NCI-H2196 (cell line): Measurements from ENCODE around the gene ARAP1.
A peak's percentile ranks its signal among the peaks of the same experiment; 100 is the strongest.

Experiments
- DNase-seq: peaks from one replicate; lab custom pipeline; 2025; ENCODE audit not compliant: unreplicated experiment; lab: John Stamatoyannopoulos, UW

The ARAP1 gene

DNA sequence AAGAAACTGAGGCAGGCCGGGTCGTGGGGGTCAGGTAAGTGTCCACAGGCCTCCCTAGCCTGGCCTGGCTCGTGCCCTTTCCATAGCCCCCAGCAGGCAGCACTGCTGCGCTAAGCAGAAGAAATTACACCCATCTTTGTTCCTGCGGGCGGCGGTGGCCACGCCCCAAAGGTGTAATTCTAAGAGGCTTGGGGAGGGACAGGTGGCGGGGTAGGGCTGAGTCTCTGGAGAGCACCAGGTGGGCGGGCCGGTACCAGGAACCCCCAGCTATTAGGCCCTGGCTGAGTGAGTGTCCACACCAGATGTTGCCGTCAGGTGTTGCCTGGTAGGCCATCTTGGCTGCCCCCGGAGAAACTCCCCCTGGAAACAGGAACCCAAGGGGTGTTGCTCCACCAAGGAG is 12.3 kb upstream of the ARAP1 start:
- DNase-seq: no peak

DNA sequence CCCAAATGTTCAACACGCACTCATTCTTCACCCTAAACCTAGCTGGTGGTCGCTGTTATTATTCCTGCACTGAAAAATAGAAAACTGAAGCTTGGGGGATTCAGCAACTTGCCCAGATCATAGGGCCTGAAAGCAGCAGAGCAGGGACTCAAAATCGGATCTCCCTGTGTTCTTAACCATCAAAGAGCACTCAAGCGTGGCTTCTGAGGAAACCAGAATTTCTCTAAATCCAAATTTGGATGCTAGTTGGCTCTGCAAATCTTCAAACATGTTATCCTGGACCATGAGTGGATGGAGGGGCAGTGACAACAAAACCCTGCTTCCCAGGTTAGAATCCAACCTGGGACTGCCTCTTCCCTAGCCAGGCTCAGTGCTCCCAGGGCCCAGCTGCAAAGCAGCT is 11.6 kb upstream of the ARAP1 start:
- DNase-seq: no peak

DNA sequence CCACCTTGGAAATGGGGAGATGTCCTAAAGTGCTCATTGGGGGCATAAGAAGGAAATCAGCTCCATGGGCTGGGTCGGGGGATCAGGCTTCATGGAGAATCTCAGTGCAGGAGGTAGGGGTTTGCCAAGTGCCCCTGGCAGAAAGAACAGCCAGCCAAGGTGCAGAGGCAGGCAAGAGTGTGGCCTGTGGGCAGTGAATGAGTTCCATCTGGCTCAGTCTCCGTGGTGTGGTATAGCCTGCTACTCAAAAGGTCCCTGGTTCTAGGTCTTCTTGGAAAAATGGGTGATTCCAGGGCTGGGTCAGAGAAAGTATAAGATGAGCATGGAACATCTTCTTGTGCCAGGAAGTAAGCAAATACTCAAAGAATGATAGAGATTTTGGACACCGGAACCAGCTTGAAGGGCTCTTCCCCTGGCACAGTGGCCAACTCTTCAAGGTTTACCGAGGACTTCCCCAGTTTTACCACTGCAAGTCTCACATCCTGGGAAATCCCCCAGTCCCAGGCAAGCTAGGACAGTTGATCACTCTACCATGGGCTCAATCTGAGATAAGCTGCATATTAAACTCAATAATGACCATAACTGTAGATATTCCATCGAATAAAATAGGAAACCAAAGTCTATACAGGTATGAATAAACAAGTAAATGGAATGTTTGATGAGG is 10.6 kb upstream of the ARAP1 start:
- DNase-seq: no peak

DNA sequence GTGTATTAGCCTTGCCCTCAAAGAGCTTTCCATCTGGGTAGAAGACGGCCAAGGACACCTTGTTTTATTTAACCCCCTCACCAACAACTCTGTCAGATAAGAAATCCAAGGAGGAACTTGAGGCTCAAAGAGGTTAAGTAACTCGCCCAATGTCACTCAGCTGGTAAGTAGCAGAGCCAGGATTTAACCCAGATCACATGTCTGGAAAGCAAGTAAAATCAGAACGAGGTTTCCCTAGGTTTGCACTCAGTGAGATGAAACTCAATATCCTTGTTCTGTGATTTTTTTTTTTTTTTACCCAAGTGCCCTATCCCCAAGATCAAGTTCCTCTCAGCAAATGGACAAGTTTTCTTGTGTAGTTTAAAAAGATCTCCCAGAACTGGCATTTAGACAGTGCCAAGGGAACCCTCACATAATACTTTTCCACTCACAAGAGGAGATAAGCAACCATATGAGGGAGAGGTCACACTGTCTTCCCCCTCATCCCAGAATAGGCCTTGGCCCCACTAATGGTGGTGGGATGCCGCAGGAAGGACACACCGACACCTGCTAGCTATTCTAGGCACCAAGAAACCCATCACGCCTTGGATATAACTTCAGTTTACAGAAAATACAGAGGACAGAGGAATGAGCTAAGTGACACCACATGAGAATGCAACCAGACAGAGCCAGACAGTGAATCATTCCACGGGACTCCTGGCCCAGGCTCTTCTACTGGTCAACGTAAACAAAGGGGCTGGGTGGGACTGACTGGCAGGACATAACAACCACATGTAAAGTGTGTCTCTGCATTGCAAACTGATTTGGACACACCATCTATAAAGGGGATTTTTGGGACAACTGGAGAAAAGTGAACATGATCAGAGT is 8.6 kb upstream of the ARAP1 start:
- no peak for DNase-seq

DNA sequence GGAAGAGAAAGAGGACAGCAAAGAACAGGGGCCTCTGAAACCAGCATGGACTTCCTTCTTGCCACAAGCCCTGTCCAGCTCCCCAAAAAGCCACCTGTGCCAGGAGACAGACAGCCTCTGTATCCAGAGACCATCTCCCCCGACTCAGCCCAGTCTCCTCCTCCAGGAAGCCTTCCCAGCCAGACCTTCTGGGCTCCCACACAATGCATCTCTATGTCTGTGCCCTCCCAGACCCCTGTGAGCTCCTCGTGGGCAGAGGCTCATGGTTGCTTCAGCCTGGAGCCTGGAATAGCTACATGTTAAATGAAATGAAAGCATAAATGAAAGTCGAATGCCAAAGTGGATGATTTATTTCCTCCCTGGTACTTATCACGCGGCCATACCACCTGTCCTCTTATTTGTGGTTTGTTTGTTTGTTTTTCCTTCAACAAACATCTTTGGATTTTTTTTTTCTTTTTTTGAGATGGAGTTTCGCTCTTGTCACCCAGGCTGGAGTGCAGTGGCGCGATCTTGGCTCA is 7.3 kb upstream of the ARAP1 start:
- peak; percentile 46 for DNase-seq

DNA sequence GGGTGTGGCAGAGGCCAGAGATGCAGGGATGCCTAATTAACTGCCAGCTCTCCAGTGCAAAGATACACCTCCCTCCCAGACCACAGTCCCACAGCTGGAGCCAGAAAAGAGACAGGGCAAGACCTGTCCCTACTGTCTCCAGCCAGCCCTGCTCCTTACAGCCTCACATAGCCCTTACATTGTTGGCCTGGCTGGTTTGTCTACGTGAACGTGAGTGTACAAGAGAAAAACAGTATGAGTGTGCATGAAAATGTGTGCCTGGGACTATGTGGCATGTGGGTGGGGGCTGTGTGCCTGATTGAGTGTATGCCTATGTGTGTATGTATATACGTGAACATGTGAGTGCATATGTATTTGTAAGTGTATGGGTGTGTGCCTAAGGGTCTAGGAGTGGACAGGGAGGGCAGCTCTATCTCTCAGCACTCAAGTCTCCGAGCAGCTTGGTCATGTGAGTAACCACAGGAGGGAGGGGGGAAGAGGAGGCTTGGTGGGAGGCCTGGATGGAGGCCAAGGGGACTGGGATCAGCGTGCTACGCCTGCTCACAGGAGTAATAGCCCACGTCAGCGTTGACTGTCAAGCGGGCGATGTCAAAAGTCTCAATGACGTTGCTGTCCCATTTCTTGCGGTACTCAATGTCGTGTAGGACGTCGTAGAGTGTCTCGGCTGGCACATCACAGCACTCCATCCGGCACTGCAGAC is 6.6 kb upstream of the ARAP1 start:
- peak; percentile 37 for DNase-seq

DNA sequence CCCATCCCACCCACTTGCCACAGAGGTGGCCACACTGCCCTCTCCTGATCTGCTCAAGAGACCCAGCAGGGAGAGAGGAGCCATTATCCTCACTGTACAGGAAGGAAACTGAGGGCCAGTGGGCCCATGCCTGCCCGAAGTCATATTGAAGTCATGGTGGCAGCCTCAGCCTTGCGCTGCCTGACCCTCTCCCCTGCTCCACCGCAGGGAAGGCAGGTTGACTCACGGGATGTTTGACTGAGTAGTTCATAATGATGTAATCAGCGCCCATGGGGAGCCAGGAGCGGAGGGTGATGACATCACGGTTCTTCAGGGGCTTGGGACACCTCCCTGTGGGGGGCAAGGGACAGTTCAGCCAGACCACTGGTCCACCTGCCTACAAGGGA is 6.1 kb upstream of the ARAP1 start:
- no peak for DNase-seq

- DNase-seq: no peak
Measured at GRCh38 chr11:72755713-72756285, 3.6 kb upstream of the ARAP1 start.

DNA sequence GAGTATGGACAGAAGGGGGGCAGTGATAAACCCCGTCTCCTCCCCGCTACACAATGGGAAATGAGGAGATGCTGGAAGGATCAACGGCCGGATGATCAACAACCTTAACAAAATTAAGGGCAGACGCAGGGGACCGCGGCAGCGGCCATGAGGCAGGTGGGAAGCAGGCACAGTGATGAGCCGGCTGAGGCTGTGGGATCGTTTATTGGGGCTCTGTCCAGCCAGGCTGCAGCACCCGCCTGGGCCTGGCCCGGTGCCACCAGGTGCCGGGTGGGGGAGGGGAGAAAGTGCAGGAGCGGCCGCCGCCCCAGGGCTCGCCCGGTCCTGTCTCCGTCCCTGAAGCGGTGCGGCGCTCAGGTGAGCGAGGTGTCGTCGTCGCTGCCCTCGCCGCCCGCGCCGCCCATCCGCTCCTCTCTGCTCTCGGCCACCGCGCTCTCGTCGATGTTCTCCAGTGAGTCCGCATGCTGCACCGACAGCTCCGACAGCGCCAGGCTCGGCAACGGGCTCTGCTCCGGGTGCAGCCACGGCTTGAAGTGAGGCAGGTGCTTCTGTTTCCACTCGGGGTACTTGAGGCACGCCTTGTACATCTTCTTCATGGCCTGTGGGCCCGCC is 2.4 kb upstream of the ARAP1 start:
- no peak for DNase-seq

DNA sequence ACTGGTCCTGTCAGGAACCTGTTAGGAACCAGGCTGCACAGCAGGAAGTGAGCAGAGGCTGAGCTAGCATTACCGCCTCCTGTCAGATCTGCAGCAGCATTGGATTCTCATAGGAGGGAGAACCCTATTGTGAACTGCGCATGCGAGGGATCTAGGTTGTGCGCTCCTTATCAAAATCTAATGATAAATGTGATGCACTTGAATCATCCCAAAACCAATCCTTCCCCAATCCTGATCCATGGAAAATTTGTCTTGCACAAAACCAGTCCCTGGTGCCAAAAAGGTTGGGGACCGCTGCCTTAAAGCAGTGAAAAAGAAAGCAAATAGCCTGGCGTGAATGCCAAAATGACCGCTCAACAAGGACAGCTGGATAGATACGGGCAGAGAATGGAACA is 1.9 kb upstream of the ARAP1 start:
- DNase-seq: no peak

GRCh38 chr11:72753341-72754148 is 1.3 kb upstream of the ARAP1 start:
- DNase-seq: no peak

GRCh38 chr11:72751116-72752087 is 806 bp downstream of the ARAP1 start:
- no peak for DNase-seq

DNA sequence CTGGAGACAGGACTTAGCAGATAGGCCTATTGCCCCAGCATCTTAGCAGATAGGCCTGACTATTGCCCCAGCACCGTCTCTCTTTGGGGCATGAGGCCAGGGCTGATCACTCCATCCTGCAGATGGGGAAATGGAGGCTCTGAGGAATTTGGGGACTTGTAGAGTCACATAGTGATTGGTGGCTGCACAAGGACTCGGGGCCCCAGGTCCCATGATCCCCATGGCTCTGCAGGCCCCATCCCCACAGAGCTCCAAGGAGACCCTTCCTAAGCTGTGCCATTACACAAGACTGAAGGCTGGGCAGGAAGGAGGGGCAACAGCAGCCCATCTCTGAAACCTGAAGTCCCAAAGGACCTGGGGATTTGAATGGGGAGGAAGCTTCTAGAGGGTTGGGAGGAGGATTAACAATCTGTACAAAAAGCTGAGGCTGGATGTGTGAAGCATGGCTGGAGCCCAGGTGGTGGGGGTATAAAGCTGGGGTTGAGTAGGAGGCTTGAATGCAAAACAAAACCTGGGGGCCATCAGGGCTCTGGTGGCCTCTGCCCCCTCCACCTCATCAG is 1.6 kb downstream of the ARAP1 start:
- no peak for DNase-seq

DNA sequence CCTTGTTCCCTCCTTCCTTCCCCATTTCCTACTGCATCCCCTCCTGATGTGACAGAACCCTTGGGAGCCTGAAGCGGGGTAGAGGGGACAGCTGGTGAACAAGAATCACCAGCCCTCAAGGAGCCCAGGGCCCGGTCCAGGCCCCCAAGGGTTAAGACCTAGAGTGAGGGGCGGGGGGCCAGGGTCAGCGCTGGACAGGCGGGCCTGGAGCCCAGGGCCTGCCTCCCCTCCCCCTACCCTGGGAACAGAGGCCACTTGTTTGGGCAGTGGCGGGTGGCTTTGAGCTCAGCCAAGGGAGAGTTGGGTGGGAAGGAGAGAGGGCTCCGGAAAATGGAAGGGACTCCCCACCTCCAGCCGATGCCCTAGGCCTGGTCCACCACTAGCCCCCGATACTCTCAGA is 2.1 kb downstream of the ARAP1 start:
- no peak for DNase-seq

DNA sequence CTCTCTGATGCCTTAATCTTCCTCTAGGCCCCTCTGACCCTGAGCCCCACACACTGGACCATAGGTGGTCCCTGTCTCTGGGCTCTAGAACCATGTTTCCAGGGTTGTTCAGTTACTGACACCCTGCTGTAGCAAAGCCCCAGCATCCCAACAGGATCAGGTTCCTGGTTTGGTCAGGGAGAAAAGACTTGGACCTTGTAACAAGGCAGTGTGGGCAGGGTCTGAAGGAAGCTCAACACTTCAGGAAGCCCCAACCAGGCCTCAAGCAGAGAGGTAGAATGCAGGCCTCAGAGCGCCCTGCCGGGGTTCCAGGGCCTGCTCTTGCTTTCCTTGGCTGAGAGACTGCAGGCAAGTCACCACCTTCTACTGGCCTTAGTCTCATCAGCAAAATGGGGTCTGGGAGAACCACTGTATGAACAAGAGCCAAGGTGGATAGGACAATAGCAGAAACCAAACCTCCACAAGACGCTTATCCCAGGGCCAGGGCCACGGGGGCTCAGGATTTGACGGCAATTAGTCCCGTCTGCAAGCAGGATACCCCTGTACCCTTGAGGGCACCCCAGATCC is 4.8 kb downstream of the ARAP1 start:
- DNase-seq: no peak

DNA sequence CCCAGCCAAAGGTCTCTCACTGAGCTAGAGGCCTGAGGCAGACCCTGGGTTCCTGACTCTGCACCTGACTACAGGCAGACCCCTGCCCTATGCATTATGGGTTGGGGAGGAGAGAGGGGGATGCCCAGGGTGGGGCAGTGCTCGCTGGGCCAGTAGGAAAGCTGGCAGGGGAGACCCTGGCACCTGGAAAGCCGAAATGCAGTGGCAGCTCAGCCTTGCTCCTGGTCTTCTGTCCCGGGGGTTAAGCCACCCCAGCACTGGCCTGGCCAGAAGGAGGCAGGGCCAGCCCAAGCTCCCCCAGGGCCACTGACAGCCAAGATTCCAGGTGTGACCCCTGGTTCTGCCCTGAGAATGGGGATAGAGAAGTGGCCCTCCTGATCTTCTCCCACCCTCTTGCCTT is 5.4 kb downstream of the ARAP1 start:
- no peak for DNase-seq

GRCh38 chr11:72745925-72746550 is 6.2 kb downstream of the ARAP1 start:
- no peak for DNase-seq

DNA sequence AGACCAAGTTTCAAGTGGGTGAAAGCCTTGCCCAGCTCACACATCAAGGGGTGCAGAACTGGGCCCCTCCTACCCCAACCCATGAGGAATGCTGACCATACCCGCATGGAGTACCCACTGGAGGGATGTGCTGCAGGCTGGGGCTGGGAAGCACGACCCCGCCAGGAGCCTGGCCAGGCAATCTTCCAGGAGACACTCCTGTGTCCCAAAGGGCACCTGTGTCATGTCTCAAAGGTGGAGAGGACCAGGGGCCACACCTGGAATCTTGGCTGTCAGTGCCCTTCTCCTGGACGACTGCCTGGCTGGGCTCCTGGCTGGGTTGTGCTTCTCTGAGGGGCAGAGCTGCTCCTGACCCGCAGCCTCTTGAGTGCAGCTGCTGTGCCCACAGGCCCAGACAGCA is 6.7 kb downstream of the ARAP1 start:
- no peak for DNase-seq
